Loucy (cell line): ENCODE results near the gene PODNL1.

Experiments
- H2AFZ ChIP-seq: fragments of 200-600 bp; sonication (generic); 2 replicates; pipeline ENCODE4 v1.6.0; 2016; ENCODE audit warnings: antibody characterized with exemption, mild to moderate bottlenecking, low read length, moderate library complexity
- H3F3A ChIP-seq: fragments of 200-600 bp; 2 replicates; pipeline ENCODE4 v1.6.0; 2016; ENCODE audit warnings: antibody characterized with exemption, low read depth, mild to moderate bottlenecking
- H3K27me3 ChIP-seq: fragments of 200-600 bp; sonication (generic); 2 replicates; pipeline ENCODE4 v1.6.1; 2014; ENCODE audit warnings: low read length, mild to moderate bottlenecking; ENCODE audit not compliant: insufficient read depth, poor library complexity, severe bottlenecking
- H3K36me3 ChIP-seq: fragments of 200-600 bp; sonication (generic); 2 replicates; pipeline ENCODE4 v1.6.1; 2016; ENCODE audit warnings: low read length; ENCODE audit not compliant: insufficient read depth
- H3K4me1 ChIP-seq: fragments of 200-600 bp; sonication (generic); 2 replicates; pipeline ENCODE4 v1.5.1; 2014; ENCODE audit warnings: low read length, mild to moderate bottlenecking; ENCODE audit not compliant: insufficient read depth, poor library complexity, severe bottlenecking
- H3K4me2 ChIP-seq: fragments of 200-600 bp; sonication (generic); 2 replicates; pipeline ENCODE4 v1.6.0; 2014; ENCODE audit warnings: antibody characterized with exemption, low read length, low read depth, mild to moderate bottlenecking; ENCODE audit not compliant: poor library complexity, severe bottlenecking
- H3K4me3 ChIP-seq: fragments of 200-600 bp; sonication (generic); 2 replicates; pipeline ENCODE4 v1.5.1; 2014; ENCODE audit warnings: low read length, mild to moderate bottlenecking, mixed read lengths; ENCODE audit not compliant: poor library complexity, severe bottlenecking
- H3K79me2 ChIP-seq: fragments of 200-600 bp; sonication (generic); 2 replicates; pipeline ENCODE4 v1.6.1; 2014; ENCODE audit warnings: low read length; ENCODE audit not compliant: insufficient read depth
- H3K9ac ChIP-seq: fragments of 200-600 bp; sonication (generic); 2 replicates; pipeline ENCODE4 v1.6.0; 2014; ENCODE audit warnings: mild to moderate bottlenecking, low read depth, low read length, moderate library complexity; ENCODE audit not compliant: poor library complexity, severe bottlenecking
- H3K9me2 ChIP-seq: fragments of 200-600 bp; sonication (generic); replicated peaks from 2 replicates; pipeline ENCODE4 v1.6.1; 2016; ENCODE audit warnings: low read depth, low read length, mixed read lengths
- H3K9me3 ChIP-seq: fragments of 200-600 bp; sonication (generic); 2 replicates; pipeline ENCODE4 v1.6.1; 2014; ENCODE audit warnings: mild to moderate bottlenecking, antibody characterized with exemption, low read length, low read depth; ENCODE audit not compliant: insufficient read depth
- H4K20me1 ChIP-seq: fragments of 200-600 bp; sonication (generic); 2 replicates; pipeline ENCODE4 v1.6.0; 2014; ENCODE audit warnings: antibody characterized with exemption, low read length, mild to moderate bottlenecking; ENCODE audit not compliant: insufficient read depth, poor library complexity, severe bottlenecking
- CTCF ChIP-seq: fragments of 200-600 bp; sonication (generic); conservative IDR thresholded peaks from 2 replicates; pipeline ENCODE4 v1.5.1; 2014; ENCODE audit warnings: mild to moderate bottlenecking, antibody characterized with exemption, low read length
- EZH2phosphoT487 ChIP-seq: fragments of 200-600 bp; IDR thresholded peaks from 2 replicates; pipeline ENCODE4 v1.6.1; 2018; ENCODE audit warnings: antibody characterized with exemption, mild to moderate bottlenecking, moderate library complexity, borderline replicate concordance

Gene PODNL1

DNA sequence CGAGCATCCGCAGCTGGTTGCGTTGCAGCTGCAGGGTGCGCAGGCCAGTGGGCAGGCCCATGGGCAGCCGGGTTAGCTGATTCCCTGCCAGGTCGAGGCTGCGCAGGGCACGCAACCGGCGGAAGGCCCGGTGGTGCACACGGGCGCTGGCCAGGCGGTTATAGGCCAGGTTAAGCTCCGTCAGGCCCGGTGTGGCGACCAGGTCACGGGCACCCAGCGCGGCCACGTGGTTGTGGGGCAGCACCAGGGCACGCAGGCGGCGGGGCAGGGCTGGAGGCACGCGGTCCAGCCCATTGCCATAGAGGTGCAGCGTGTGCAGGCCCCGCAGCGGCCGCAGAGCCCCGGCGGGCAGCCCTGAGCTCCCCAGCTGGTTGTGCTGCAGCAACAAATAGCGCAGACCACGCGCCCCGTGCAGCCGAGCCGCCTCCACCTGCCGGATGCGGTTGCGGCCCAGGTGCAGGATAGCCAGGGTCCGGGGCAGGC is 5.3 kb downstream of the PODNL1 start:
- H3K27me3 ChIP-seq = no peaks in the 10 kb centered on the region
- H3K4me3 ChIP-seq = no peak overlapping the region
- H3K9me2 ChIP-seq = no peaks in the 10 kb centered on the region
- H3K9ac ChIP-seq = no peak overlapping the region
- TF ChIP-seq EZH2phosphoT487 (no peak), CTCF (no peak)
- no peak overlapping the region for H2AFZ ChIP-seq
- no peak overlapping the region for H3K4me2 ChIP-seq
- H3K4me1 ChIP-seq = no peaks in the 10 kb centered on the region
- H3K9me3 ChIP-seq = no peaks in the 10 kb centered on the region
- H4K20me1 ChIP-seq = no peaks in the 10 kb centered on the region
- H3F3A ChIP-seq = no peaks in the 10 kb centered on the region
- no peaks in the 10 kb centered on the region for H3K79me2 ChIP-seq
- no peaks in the 10 kb centered on the region for H3K36me3 ChIP-seq

- 0 out of 2 replicates have a peak, but pooled peaks cover under 1% of the 10 kb centered on the region for H3K36me3 ChIP-seq
- no peaks in the 10 kb centered on the region for H3F3A ChIP-seq
- no peak overlapping the region for H3K4me3 ChIP-seq
- TF ChIP-seq CTCF = no peak
- TF ChIP-seq EZH2phosphoT487 = no peak
- no peaks in the 10 kb centered on the region for H3K4me1 ChIP-seq
- H3K27me3 ChIP-seq = no peaks in the 10 kb centered on the region
- H3K9me2 ChIP-seq = no peaks in the 10 kb centered on the region
- H3K4me2 ChIP-seq = no peak overlapping the region
- H3K79me2 ChIP-seq = no peaks in the 10 kb centered on the region
- no peak overlapping the region for H2AFZ ChIP-seq
- no peaks in the 10 kb centered on the region for H4K20me1 ChIP-seq
- no peak overlapping the region for H3K9ac ChIP-seq
- no peaks in the 10 kb centered on the region for H3K9me3 ChIP-seq
Measured at GRCh38 chr19:13932149-13932637, 6.0 kb downstream of the PODNL1 start.

DNA sequence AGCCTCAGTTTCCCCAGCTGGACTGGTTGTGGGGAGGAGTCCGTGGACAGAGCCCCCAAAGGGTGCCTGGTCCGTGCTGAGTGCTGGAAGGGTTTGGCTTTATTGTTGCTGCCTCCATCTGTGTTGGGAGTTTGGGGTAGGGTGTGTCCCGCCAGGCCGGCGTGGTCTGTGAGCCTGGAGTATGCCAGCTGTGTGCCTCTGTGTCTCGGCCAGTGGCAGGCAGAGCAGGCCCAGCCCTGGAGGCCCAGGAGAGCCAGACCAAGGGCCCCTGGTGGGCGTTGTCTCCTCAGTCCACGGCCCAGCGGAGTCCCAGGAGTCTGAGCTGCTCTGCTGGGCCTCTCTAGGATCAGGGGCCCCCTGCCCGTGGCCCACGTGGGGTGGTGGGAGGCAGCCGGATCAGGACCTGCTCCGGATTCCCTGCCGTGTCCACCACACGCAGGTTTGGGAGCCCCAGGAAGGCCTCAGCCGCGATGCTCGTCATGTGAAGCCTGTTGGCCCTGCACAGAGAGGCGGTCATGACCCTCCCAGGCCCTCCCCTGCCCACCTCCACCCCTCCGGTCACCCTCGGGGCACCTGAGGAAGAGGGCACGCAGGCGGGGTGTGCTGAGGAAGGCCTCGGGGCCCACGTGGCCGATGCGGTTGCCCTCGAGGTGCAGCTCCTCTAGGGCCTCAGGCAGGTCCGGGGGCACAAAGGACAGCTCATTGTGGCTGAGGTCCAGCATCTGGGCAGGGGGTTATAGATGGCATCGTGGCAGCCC is 6.6 kb downstream of the PODNL1 start:
- no peak for TF ChIP-seq EZH2phosphoT487
- TF ChIP-seq CTCF = no peak
- H3K36me3 ChIP-seq = peaks cover 6% of the 10 kb centered on the region; the same call in 1 of the 2 replicates

More for the DNA sequence above, 6.6 kb downstream of the PODNL1 start:
- H3K9ac ChIP-seq = no peak overlapping the region
- no peak overlapping the region for H3K4me3 ChIP-seq
- H3K9me2 ChIP-seq = no peaks in the 10 kb centered on the region
- no peak overlapping the region for H2AFZ ChIP-seq
- H3K4me2 ChIP-seq = no peak overlapping the region
- H3K4me1 ChIP-seq = no peaks in the 10 kb centered on the region
- no peaks in the 10 kb centered on the region for H3K79me2 ChIP-seq
- no peaks in the 10 kb centered on the region for H3K9me3 ChIP-seq
- no peaks in the 10 kb centered on the region for H3K27me3 ChIP-seq
- H4K20me1 ChIP-seq = no peaks in the 10 kb centered on the region
- no peaks in the 10 kb centered on the region for H3F3A ChIP-seq
